Lung (tissue), 12 donors: ENCODE data around the gene UQCC5. TPM values are rescaled to one million over a fixed set of nuclear protein-coding genes. Genes with fewer than 3 reads are reported as not detected.

Experiments used
- ATAC-seq: fragments of 200-7000 bp; cut with Tn5 transposase; one replicate; pipeline ENCODE4 v1.9.1; 2020; ENCODE audit warnings: moderate number of reproducible peaks; ENCODE audit not compliant: insufficient read depth, low FRiP score
- DNase-seq, 3 donors: peaks; one replicate each; pipeline ENCODE4 v3.0.0-alpha.2; 2013 to 2017
- H3K27ac ChIP-seq, 2 donors: one replicate each; pipeline ENCODE4 v1.5.1; 2013; ENCODE audit warnings: mild to moderate bottlenecking in 2 of 2, moderate library complexity in 2 of 2, control low read depth in 1 of 2, inconsistent platforms in 1 of 2, low read depth in 1 of 2, low read length in 1 of 2
- H3K27me3 ChIP-seq, 3 donors: one replicate each; pipeline ENCODE4 v1.5.1; 2013; ENCODE audit warnings: low read length in 2 of 3; ENCODE audit not compliant: control insufficient read depth in 3 of 3, insufficient read depth in 3 of 3
- H3K36me3 ChIP-seq, 4 donors: one replicate each; pipeline ENCODE4 v1.5.1; 2013; ENCODE audit warnings: low read length in 4 of 4, mild to moderate bottlenecking in 1 of 4, moderate library complexity in 1 of 4; ENCODE audit not compliant: control insufficient read depth in 4 of 4, insufficient read depth in 4 of 4
- H3K4me1 ChIP-seq, 5 donors: one replicate each; pipeline ENCODE4 v1.5.1; 2013; ENCODE audit warnings: low read length in 5 of 5, mild to moderate bottlenecking in 2 of 5, moderate library complexity in 1 of 5; ENCODE audit not compliant: control insufficient read depth in 5 of 5, insufficient read depth in 5 of 5
- H3K4me3 ChIP-seq: one replicate; pipeline ENCODE4 v1.5.1; 2013; ENCODE audit warnings: mild to moderate bottlenecking, control low read depth, moderate library complexity
- H3K9ac ChIP-seq, 2 donors: one replicate each; pipeline ENCODE4 v1.5.1; 2013; ENCODE audit warnings: low read length in 2 of 2, control low read depth in 1 of 2; ENCODE audit not compliant: insufficient read depth in 1 of 2
- H3K9me3 ChIP-seq, 4 donors: one replicate each; pipeline ENCODE4 v1.5.1; 2013; ENCODE audit warnings: low read length in 3 of 4, mild to moderate bottlenecking in 1 of 4, moderate library complexity in 1 of 4; ENCODE audit not compliant: control insufficient read depth in 4 of 4, insufficient read depth in 3 of 4
- WGBS, 2 donors: extraction: QIAGEN DNeasy Blood & Tissue Kit; methylation state at CpG; one replicate each; pipeline ENCODE4 v1.1.7; 2013; 5-methylcytosine and 5-hydroxymethylcytosine counted together
- polyA plus RNA-seq, 2 donors: library from polyadenylated mRNA; stranded (reverse); fragments of 200-250 nt; gene quantifications; one replicate each; pipeline ENCODE4 v1.2.1, GENCODE V29; 2013
- total RNA-seq, 2 donors: library from RNA; depleted of rRNA in 1 of 2; stranded (reverse); fragments of >200 nt in 1 of 2; gene quantifications; one replicate each; pipeline ENCODE4 v1.2.1, GENCODE V29; 2014 to 2021
- TF ChIP-seq, protein P1 (sequence below): IDR thresholded peaks from 2 replicates; pipeline ENCODE4 v1.5.1; 2012; ENCODE audit warnings: mild to moderate bottlenecking; ENCODE audit errors: control extremely low read depth, extremely low read depth
- donor health status: control.
- donor health status: control.
- donor health status: Bipolar disorder and iron deficiency.
- donor health status: healthy.
- donor health status: DM: yes; HTN: yes; CAD: no.

Gene UQCC5
- total and polyA plus RNA-seq, 4 donors: 3.1 to 104 (median 25.9) TPM

- H3K4me1 ChIP-seq: peaks cover 21 to 75% (median 29%) of the 10 kb centered on the region in 5 donors
- TF ChIP-seq, protein P1, sequence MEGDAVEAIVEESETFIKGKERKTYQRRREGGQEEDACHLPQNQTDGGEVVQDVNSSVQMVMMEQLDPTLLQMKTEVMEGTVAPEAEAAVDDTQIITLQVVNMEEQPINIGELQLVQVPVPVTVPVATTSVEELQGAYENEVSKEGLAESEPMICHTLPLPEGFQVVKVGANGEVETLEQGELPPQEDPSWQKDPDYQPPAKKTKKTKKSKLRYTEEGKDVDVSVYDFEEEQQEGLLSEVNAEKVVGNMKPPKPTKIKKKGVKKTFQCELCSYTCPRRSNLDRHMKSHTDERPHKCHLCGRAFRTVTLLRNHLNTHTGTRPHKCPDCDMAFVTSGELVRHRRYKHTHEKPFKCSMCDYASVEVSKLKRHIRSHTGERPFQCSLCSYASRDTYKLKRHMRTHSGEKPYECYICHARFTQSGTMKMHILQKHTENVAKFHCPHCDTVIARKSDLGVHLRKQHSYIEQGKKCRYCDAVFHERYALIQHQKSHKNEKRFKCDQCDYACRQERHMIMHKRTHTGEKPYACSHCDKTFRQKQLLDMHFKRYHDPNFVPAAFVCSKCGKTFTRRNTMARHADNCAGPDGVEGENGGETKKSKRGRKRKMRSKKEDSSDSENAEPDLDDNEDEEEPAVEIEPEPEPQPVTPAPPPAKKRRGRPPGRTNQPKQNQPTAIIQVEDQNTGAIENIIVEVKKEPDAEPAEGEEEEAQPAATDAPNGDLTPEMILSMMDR: no peak
- peak overlapping the region in 1 of 2 donors; percentile 33 for H3K27ac ChIP-seq
- no peak for DNase-seq
- peak overlapping the region in 1 of 2 donors; percentile 30 for H3K9ac ChIP-seq
- H3K4me3 ChIP-seq: no peak overlapping the region
- H3K27me3 ChIP-seq: no peaks in the 10 kb centered on the region
- no peak for ATAC-seq
- peaks cover 0 to 37% (median 24%) of the 10 kb centered on the region in 4 donors for H3K36me3 ChIP-seq
- WGBS, 2 donors: 82 to 91% methylated on average over 14 of the region's 14 CpGs
- H3K9me3 ChIP-seq: no peaks in the 10 kb centered on the region
Observed at GRCh38 chr3:52527039-52527731, 9.2 kb upstream of the UQCC5 start.

GRCh38 chr3:52527732-52528585 lies 8.4 kb upstream of the UQCC5 start:
- Histone ChIP-seq H3K4me3 (no peak overlapping the region), H3K27ac (peak overlapping the region in 1 of 2 donors; percentile 33), H3K4me1 (peaks cover 21 to 80% (median 33%) of the 10 kb centered on the region in 5 donors), H3K36me3 (peaks cover 0 to 37% (median 22%) of the 10 kb centered on the region in 4 donors), H3K9ac (no peak overlapping the region), H3K9me3 (no peaks in the 10 kb centered on the region), H3K27me3 (no peaks in the 10 kb centered on the region)
- 83 to 89% methylated on average over 18 of the region's 18 CpGs for WGBS, 2 donors
- ATAC-seq (no peak), DNase-seq (peak; percentile 45 to 72 (median 57))
- TF ChIP-seq, protein P1: no peak

DNA sequence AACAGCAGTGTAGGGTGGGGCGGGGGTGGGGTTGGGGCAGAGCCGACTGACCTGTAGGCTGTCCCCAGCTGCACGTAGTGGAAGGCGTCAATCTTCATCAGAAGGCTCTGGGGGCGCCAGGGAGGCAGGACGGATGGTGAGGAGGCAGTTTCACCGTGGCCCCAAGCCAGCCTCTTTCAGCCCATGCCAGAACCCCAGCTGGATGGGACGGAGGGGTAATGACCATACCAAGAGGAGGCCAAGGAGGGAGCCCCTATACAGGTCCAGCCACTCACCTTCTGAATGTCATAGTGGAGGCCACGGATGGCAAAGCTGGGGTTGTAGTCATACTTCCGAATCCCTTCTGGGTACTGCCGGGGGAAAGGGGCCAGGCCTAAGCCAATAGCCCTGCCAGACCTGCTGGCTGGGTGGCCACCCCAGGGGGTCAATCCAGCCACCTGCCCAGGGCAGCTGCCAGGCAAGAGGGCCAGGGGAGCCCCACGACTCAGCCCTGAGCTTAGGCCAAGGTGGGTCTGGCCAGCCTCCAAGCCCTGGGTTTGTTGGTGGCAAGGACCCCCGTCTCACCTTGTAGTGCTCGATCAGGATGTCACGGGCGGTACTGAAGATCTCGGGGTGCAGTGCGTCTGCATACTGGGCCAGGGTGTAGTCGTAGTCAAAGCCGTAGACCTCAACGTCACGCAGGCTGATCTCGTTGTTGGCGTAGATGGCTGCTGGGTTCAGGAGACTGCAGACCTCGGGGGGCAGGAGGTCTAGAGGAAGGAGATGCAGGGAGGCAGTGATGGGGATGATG lies 7.6 kb upstream of the UQCC5 start:
- peak overlapping the region in 1 of 2 donors; percentile 9 for H3K27ac ChIP-seq
- peak overlapping the region in 1 of 2 donors; percentile 9 for H3K9ac ChIP-seq
- no peak overlapping the region for H3K4me3 ChIP-seq
- peaks cover 21 to 80% (median 33%) of the 10 kb centered on the region in 5 donors for H3K4me1 ChIP-seq
- ATAC-seq (no peak), DNase-seq (peak; percentile 18 to 31 (median 23))
- H3K9me3 ChIP-seq: no peaks in the 10 kb centered on the region
- 90 to 93% methylated on average over 25 of the region's 25 CpGs for WGBS, 2 donors
- peaks cover 0 to 36% (median 18%) of the 10 kb centered on the region in 4 donors for H3K36me3 ChIP-seq
- TF ChIP-seq, protein P1: no peak
- no peaks in the 10 kb centered on the region for H3K27me3 ChIP-seq
